Astrocyte of the cerebellum (primary cell): ENCODE data around the gene SERPINB12.

ENCODE experiments used
- DNase-seq: peaks from one replicate; pipeline ENCODE4 v3.0.0-alpha.2; 2011; ENCODE audit warnings: low read depth
- H3K4me3 ChIP-seq: 2 replicates; pipeline ENCODE4 v1.5.1; 2011; ENCODE audit warnings: mild to moderate bottlenecking, low read depth, low read length, moderate library complexity
- in situ Hi-C: cut with HindIII; loops from 2 replicates; pipeline ENCODE4 v1.10.0; 2017; ENCODE audit warnings: low sequenced_read_pairs
- TF ChIP-seq, protein P1 (sequence below): IDR thresholded peaks from 2 replicates; pipeline ENCODE4 v1.5.1; 2012; ENCODE audit warnings: low read length, low read depth, moderate library complexity, mild to moderate bottlenecking; ENCODE audit errors: missing control alignments

Gene SERPINB12

GRCh38 chr18:63542069-63542468 lies at the start of gene SERPINB12:
TSS of gene SERPINB12 (plus strand) at chr18:63542369. CDS start at chr18:63556160, 13,791 bp downstream.
- DNase-seq = no peak
- in situ Hi-C loops = no loop called here
- TF ChIP-seq, protein P1, sequence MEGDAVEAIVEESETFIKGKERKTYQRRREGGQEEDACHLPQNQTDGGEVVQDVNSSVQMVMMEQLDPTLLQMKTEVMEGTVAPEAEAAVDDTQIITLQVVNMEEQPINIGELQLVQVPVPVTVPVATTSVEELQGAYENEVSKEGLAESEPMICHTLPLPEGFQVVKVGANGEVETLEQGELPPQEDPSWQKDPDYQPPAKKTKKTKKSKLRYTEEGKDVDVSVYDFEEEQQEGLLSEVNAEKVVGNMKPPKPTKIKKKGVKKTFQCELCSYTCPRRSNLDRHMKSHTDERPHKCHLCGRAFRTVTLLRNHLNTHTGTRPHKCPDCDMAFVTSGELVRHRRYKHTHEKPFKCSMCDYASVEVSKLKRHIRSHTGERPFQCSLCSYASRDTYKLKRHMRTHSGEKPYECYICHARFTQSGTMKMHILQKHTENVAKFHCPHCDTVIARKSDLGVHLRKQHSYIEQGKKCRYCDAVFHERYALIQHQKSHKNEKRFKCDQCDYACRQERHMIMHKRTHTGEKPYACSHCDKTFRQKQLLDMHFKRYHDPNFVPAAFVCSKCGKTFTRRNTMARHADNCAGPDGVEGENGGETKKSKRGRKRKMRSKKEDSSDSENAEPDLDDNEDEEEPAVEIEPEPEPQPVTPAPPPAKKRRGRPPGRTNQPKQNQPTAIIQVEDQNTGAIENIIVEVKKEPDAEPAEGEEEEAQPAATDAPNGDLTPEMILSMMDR = no peak
- no peak within 1 kb of the TSS for H3K4me3 ChIP-seq

- TF ChIP-seq, protein P1 = no peak
- no peak overlapping the region for H3K4me3 ChIP-seq
- no peak for DNase-seq
- in situ Hi-C loops = no loop called here
These were observed 49.3 kb upstream of the SERPINB12 start for GRCh38 chr18:63492851-63493250.

GRCh38 chr18:63495675-63496074 lies 46.5 kb upstream of the SERPINB12 start:
- TF ChIP-seq, protein P1 = no peak
- no peak for DNase-seq
- in situ Hi-C loops = no loop called here
- no peak overlapping the region for H3K4me3 ChIP-seq

- no peak for DNase-seq
- TF ChIP-seq, protein P1 = peak; percentile 49
- in situ Hi-C loops = loop anchor here (25.0 kb wide), 1 partner anchor 332 kb away; no protein-coding TSS in a partner anchor
- no peak overlapping the region for H3K4me3 ChIP-seq
These were observed 36.4 kb upstream of the SERPINB12 start for GRCh38 chr18:63505566-63506335.

GRCh38 chr18:63506336-63506646 lies 35.9 kb upstream of the SERPINB12 start:
- in situ Hi-C loops = loop anchor here (25.0 kb wide), 1 partner anchor 331 kb away; no protein-coding TSS in a partner anchor
- DNase-seq = no peak
- TF ChIP-seq, protein P1 = no peak
- H3K4me3 ChIP-seq = no peak overlapping the region

- TF ChIP-seq, protein P1 = no peak
- DNase-seq = no peak
- in situ Hi-C loops = loop anchor here (25.0 kb wide), 1 partner anchor 329 kb away; no protein-coding TSS in a partner anchor
- H3K4me3 ChIP-seq = no peak overlapping the region
These were observed 33.6 kb upstream of the SERPINB12 start for GRCh38 chr18:63508596-63508995.
